CD4-positive, alpha-beta T cell treated with Interleukin-2 at 100 ng/mL for 4 hours (primary cell): ENCODE results near the gene IPO8.
"Not testable (repeated sequence)": the region's sequence is repeated elsewhere in the genome, so short reads cannot be mapped to it uniquely, and the experiment has no call there.

Source experiments
- DNase-seq: peaks from one replicate; pipeline ENCODE4 v3.0.0-alpha.2; 2020; ENCODE audit warnings: low spot score

Gene IPO8

GRCh38 chr12:30687265-30687986 is 8.2 kb downstream of the IPO8 start:
- DNase-seq, result no peak

- DNase-seq, result no peak
These were observed 16.4 kb downstream of the IPO8 start for GRCh38 chr12:30679241-30679640.

- DNase-seq, result no peak
These were observed 17.4 kb downstream of the IPO8 start for GRCh38 chr12:30678221-30678620.

GRCh38 chr12:30661210-30661609 is 34.5 kb downstream of the IPO8 start:
- no peak for DNase-seq

- DNase-seq, result no peak
These were observed 43.5 kb downstream of the IPO8 start for GRCh38 chr12:30652034-30652696.

GRCh38 chr12:30646821-30647220 is 48.8 kb downstream of the IPO8 start:
- no peak for DNase-seq

GRCh38 chr12:30643366-30643765 is 52.3 kb downstream of the IPO8 start:
- DNase-seq, result no peak

- no peak for DNase-seq
These were observed 55.3 kb downstream of the IPO8 start for GRCh38 chr12:30640392-30640791.

- no peak for DNase-seq
These were observed 60.3 kb downstream of the IPO8 start for GRCh38 chr12:30635385-30635784.

- DNase-seq, result no peak
These were observed 63.9 kb downstream of the IPO8 start for GRCh38 chr12:30631740-30632139.

GRCh38 chr12:30630979-30631285 is 64.7 kb downstream of the IPO8 start:
- DNase-seq, result no peak

- DNase-seq, result no peak
These were observed 65.3 kb downstream of the IPO8 start for GRCh38 chr12:30630076-30630978.

GRCh38 chr12:30626847-30627246 is 68.8 kb downstream of the IPO8 start:
- no peak for DNase-seq

- no peak for DNase-seq
These were observed 71.7 kb downstream of the IPO8 start for GRCh38 chr12:30624009-30624408.

- DNase-seq, result no peak
These were observed 73.2 kb downstream of the IPO8 start for GRCh38 chr12:30622509-30622908.

- DNase-seq, result not testable (repeated sequence)
These were observed 73.9 kb downstream of the IPO8 start for GRCh38 chr12:30621663-30622241.

- DNase-seq, result no peak
These were observed 78.2 kb downstream of the IPO8 start for GRCh38 chr12:30617346-30618016.

GRCh38 chr12:30614031-30614430 is 81.6 kb downstream of the IPO8 start:
- no peak for DNase-seq

GRCh38 chr12:30613119-30613830 is 82.4 kb downstream of the IPO8 start:
- DNase-seq, result no peak

GRCh38 chr12:30610718-30611117 is 85.0 kb downstream of the IPO8 start:
- DNase-seq, result no peak

GRCh38 chr12:30609819-30610218 is 85.8 kb downstream of the IPO8 start:
- DNase-seq, result not testable (repeated sequence)
